GM08714 (cell line): ENCODE data around the gene PAPSS2.
"Not testable (repeated sequence)": the region's sequence is repeated elsewhere in the genome, so short reads cannot be mapped to it uniquely, and the experiment has no call there.

Experiments used
- H3K4me3 ChIP-seq: fragments of 200-500 bp; sonication (Bioruptor generic); 2 replicates; pipeline ENCODE4 v1.5.1; 2014; ENCODE audit warnings: mild to moderate bottlenecking, low read length, inconsistent platforms
- ZNF274 ChIP-seq: IDR thresholded peaks from 2 replicates; pipeline ENCODE4 v1.6.1; 2012; ENCODE audit warnings: mild to moderate bottlenecking, low read depth, low read length

The PAPSS2 gene

GRCh38 chr10:87659571-87660483, at the start of gene PAPSS2:
TSS of gene PAPSS2 (plus strand) at chr10:87659878. CDS start at chr10:87659982, 104 bp downstream.
- TF ChIP-seq ZNF274, result no peak
- H3K4me3 ChIP-seq, result peak within 1 kb of the TSS; percentile 82

- not testable (repeated sequence) for H3K4me3 ChIP-seq
Observed at GRCh38 chr10:87611341-87611740, 48.3 kb upstream of the PAPSS2 start.

- TF ChIP-seq ZNF274, result no peak
Observed at GRCh38 chr10:87612115-87612514, 47.6 kb upstream of the PAPSS2 start.

GRCh38 chr10:87613751-87614150, 45.9 kb upstream of the PAPSS2 start:
- no peak for TF ChIP-seq ZNF274
- H3K4me3 ChIP-seq, result no peak overlapping the region

More at GRCh38 chr10:87612115-87612514, 47.6 kb upstream of the PAPSS2 start:
- no peak overlapping the region for H3K4me3 ChIP-seq

- H3K4me3 ChIP-seq, result no peak overlapping the region
- TF ChIP-seq ZNF274, result no peak
Observed at GRCh38 chr10:87615856-87616255, 43.8 kb upstream of the PAPSS2 start.

GRCh38 chr10:87617503-87617902, 42.2 kb upstream of the PAPSS2 start:
- TF ChIP-seq ZNF274, result no peak
- H3K4me3 ChIP-seq, result no peak overlapping the region

GRCh38 chr10:87618566-87619423, 40.9 kb upstream of the PAPSS2 start:
- no peak overlapping the region for H3K4me3 ChIP-seq
- TF ChIP-seq ZNF274, result no peak

- H3K4me3 ChIP-seq, result no peak overlapping the region
- no peak for TF ChIP-seq ZNF274
Observed at GRCh38 chr10:87619705-87620104, 40.0 kb upstream of the PAPSS2 start.

GRCh38 chr10:87621440-87621839, 38.2 kb upstream of the PAPSS2 start:
- H3K4me3 ChIP-seq, result not testable (repeated sequence)

- TF ChIP-seq ZNF274, result no peak
- no peak overlapping the region for H3K4me3 ChIP-seq
Observed at GRCh38 chr10:87622314-87623004, 37.2 kb upstream of the PAPSS2 start.

GRCh38 chr10:87623191-87623590, 36.5 kb upstream of the PAPSS2 start:
- TF ChIP-seq ZNF274, result no peak
- no peak overlapping the region for H3K4me3 ChIP-seq

GRCh38 chr10:87625661-87626060, 34.0 kb upstream of the PAPSS2 start:
- TF ChIP-seq ZNF274, result no peak

GRCh38 chr10:87626422-87626892, 33.2 kb upstream of the PAPSS2 start:
- no peak overlapping the region for H3K4me3 ChIP-seq
- no peak for TF ChIP-seq ZNF274

More at GRCh38 chr10:87625661-87626060, 34.0 kb upstream of the PAPSS2 start:
- no peak overlapping the region for H3K4me3 ChIP-seq

- no peak overlapping the region for H3K4me3 ChIP-seq
- TF ChIP-seq ZNF274, result no peak
Observed at GRCh38 chr10:87630171-87630570, 29.5 kb upstream of the PAPSS2 start.
